ENCODE results near the gene KAZN. TPM values are rescaled to one million over a fixed set of nuclear protein-coding genes. Genes with fewer than 3 reads are reported as not detected.

The KAZN gene
- total and polyA plus RNA-seq, 2 of the 8 experiments (the other 6 are each of a cell fraction or from before 2014, with no cell fraction given): 3.7 to 11.8 TPM

DNA sequence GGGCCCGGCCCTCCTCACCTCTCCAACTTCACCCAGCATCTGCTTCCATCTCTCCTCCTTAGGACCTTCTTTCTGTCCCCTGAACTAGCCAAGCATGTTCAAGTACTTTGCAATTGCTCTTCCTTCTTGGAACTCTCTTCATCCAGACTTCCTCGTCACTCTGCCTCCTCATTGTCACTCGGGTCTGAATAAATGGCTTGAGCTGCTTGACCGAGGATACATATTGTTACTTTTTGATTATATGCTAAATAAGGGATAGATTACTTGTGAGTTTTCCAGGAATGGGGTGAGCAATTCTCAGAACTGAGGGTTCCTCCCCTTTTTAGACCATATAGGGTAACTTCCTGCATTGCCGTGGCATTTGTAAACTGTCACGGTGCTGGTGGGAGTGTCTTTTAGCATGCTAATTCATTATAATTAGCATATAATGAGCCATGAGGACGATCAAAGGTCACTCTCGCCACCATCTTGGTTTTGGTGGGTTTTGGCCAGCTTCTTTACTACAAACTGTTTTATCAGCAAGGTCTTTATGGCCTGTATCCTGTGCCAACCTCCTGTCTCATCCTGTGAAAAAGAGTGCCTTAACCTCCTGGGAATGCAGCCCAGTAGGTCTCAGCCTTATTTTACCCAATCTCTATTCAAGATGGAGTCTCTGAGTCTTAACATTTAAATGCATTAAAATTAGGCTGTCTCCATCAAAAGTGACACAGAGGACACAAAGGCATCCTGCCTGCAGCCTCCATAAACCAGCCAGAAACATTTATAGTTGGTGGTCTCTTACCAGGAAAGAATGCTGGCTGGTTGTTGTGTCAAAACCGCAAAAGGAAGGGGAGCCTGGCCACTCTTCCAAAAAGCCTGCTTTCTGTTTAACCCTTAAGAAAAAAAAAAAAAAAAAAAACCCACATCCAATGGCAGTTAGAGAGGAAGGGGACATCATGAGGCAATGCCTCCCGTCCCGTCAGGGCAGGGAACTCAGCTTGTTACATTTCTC lies 179.3 kb downstream of the KAZN start (continued):
- no peak for TF ChIP-seq TCF12 (IDR thresholded peaks at IDR 0.05; ENCODE audit: low read depth, low read length)
- TF ChIP-seq RFX5 (IDR thresholded peaks at IDR 0.05; ENCODE audit: borderline replicate concordance, low read depth, low read length): no peak
- no peak for TF ChIP-seq RXRA (IDR thresholded peaks at IDR 0.05; ENCODE audit: insufficient read depth, low read depth, low read length)
- no peak for TF ChIP-seq BACH1 (IDR thresholded peaks at IDR 0.05; ENCODE audit: low read length)
- TF ChIP-seq TAF7 (optimal IDR thresholded peaks at IDR 0.05; ENCODE audit: borderline replicate concordance, low read depth, low read length): no peak
- TF ChIP-seq RBBP5 (IDR thresholded peaks at IDR 0.05; ENCODE audit: borderline replicate concordance, low read depth, low read length): no peak
